ENCODE measurements around the gene HMCN2. TPM values are rescaled to one million over a fixed set of nuclear protein-coding genes. Genes with fewer than 3 reads are reported as not detected.

HMCN2 gene
- total RNA-seq, 2 donors from 2014 or later: 20.1 to 30.6 TPM

GRCh38 chr9:130236436-130236985 is 29.0 kb upstream of the HMCN2 start:
- H3K9ac ChIP-seq (ENCODE audit: low read depth in 2 of 2, low read length in 2 of 2): no peak overlapping the region
- H3K4me3 ChIP-seq: no peak overlapping the region
- no peak for DNase-seq
- no peaks in the 10 kb centered on the region for H3K9me3 ChIP-seq
- intact Hi-C loops (cut with DNase I): loop anchor here (2.0 to 10.0 kb wide), 2 partner anchors 128 to 352 kb away; no protein-coding TSS in a partner anchor
- H3K27me3 ChIP-seq: no peaks in the 10 kb centered on the region
- no peak for TF ChIP-seq CTCF (IDR thresholded peaks at IDR 0.05)
- no peak overlapping the region for H3K27ac ChIP-seq
- no peaks in the 10 kb centered on the region for H3K4me1 ChIP-seq
- H3K36me3 ChIP-seq: no peaks in the 10 kb centered on the region

- intact Hi-C loops (cut with DNase I): loop anchor here (2.0 to 10.0 kb wide), 2 partner anchors 128 to 352 kb away; no protein-coding TSS in a partner anchor
- no peak for DNase-seq
- H3K27ac ChIP-seq: no peak overlapping the region
- no peak overlapping the region for H3K4me3 ChIP-seq
- H3K27me3 ChIP-seq: no peaks in the 10 kb centered on the region
- H3K9me3 ChIP-seq: no peaks in the 10 kb centered on the region
- no peak for TF ChIP-seq CTCF (IDR thresholded peaks at IDR 0.05)
- no peak overlapping the region for H3K9ac ChIP-seq (ENCODE audit: low read depth in 2 of 2, low read length in 2 of 2)
- H3K36me3 ChIP-seq: no peaks in the 10 kb centered on the region
- H3K4me1 ChIP-seq: no peaks in the 10 kb centered on the region
Observed at GRCh38 chr9:130237076-130237475, 28.5 kb upstream of the HMCN2 start.

GRCh38 chr9:130237763-130238524 is 27.6 kb upstream of the HMCN2 start:
- H3K4me3 ChIP-seq: no peak overlapping the region
- no peaks in the 10 kb centered on the region for H3K9me3 ChIP-seq
- no peak for TF ChIP-seq CTCF (IDR thresholded peaks at IDR 0.05)
- no peaks in the 10 kb centered on the region for H3K36me3 ChIP-seq
- H3K27me3 ChIP-seq: no peaks in the 10 kb centered on the region
- no peak overlapping the region for H3K27ac ChIP-seq
- no peaks in the 10 kb centered on the region for H3K4me1 ChIP-seq
- H3K9ac ChIP-seq (ENCODE audit: low read depth in 2 of 2, low read length in 2 of 2): no peak overlapping the region
- DNase-seq: no peak
- intact Hi-C loops (cut with DNase I): loop anchor here (2.0 to 10.0 kb wide), 2 partner anchors 129 to 353 kb away; no protein-coding TSS in a partner anchor

GRCh38 chr9:130239363-130239695 is 26.2 kb upstream of the HMCN2 start:
- DNase-seq: no peak
- Histone ChIP-seq H3K9me3 (no peaks in the 10 kb centered on the region), H3K4me1 (no peaks in the 10 kb centered on the region), H3K4me3 (no peak overlapping the region), H3K36me3 (no peaks in the 10 kb centered on the region), H3K9ac (ENCODE audit: low read depth in 2 of 2, low read length in 2 of 2) (no peak overlapping the region), H3K27ac (no peak overlapping the region), H3K27me3 (no peaks in the 10 kb centered on the region)
- intact Hi-C loops (cut with DNase I): loop anchor here (10.0 kb wide), 1 partner anchor 355 kb away; no protein-coding TSS in a partner anchor
- TF ChIP-seq CTCF (IDR thresholded peaks at IDR 0.05): no peak

- Histone ChIP-seq H3K4me3 (no peak overlapping the region), H3K9me3 (no peaks in the 10 kb centered on the region), H3K27ac (no peak overlapping the region), H3K36me3 (no peaks in the 10 kb centered on the region), H3K27me3 (no peaks in the 10 kb centered on the region), H3K4me1 (no peaks in the 10 kb centered on the region), H3K9ac (ENCODE audit: low read depth in 2 of 2, low read length in 2 of 2) (no peak overlapping the region)
- TF ChIP-seq CTCF (IDR thresholded peaks at IDR 0.05): no peak
- DNase-seq: no peak
- intact Hi-C loops (cut with DNase I): loop anchor here (10.0 kb wide), 2 partner anchors 105 to 355 kb away; no protein-coding TSS in a partner anchor
Observed at GRCh38 chr9:130239741-130240241, 25.8 kb upstream of the HMCN2 start.
